ENCODE results near the gene HRH2. TPM values are rescaled to one million over a fixed set of nuclear protein-coding genes. Genes with fewer than 3 reads are reported as not detected.

Gene HRH2
- total and polyA plus RNA-seq, 7 donors = 0.17 to 7.0 (median 0.51) TPM

DNA sequence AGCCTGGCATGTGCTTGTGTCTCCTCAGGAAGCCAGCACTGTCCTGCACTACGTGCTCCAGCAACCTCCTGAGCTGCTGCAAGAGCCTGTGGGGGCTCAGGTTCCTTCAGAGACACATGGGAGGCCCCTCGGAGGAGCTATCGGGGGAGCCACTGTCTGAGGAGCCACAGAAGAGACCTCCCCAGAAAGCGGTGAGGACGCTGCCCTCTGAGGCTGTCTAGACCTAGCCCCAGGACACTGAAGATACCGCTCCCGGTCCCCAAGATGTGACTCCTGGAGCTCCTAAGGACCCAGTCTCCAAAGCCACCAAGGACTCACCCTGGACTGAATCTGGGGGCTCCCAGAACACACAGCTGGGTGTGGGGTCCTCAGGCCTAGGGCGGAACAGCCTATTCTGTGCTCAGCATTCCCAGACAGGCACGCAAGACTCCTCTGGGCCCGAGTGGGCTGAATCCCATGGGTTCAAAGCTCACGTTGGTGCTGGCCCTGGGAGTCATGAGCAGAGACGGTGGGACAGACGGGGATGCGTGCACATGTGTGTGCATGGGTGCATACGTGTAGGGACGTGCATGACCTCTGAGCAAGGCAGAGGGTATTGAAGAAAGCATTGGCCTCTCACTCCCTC lies 50.0 kb downstream of the HRH2 start:
- Histone ChIP-seq H3K27me3 (ENCODE audit: insufficient read depth in 3 of 3, low read length in 2 of 3) (peaks cover 0 to 4% (median 0%) of the 10 kb centered on the region in 3 donors), H3K9me3 (peaks cover 9% of the 10 kb centered on the region), H3K4me3 (no peak overlapping the region), H3K27ac (no peak overlapping the region), H3K36me3 (ENCODE audit: insufficient read depth in 1 of 2, low read depth in 1 of 2) (no peaks in the 10 kb centered on the region), H3K4me1 (no peaks in the 10 kb centered on the region)
- TF ChIP-seq, protein P1, sequence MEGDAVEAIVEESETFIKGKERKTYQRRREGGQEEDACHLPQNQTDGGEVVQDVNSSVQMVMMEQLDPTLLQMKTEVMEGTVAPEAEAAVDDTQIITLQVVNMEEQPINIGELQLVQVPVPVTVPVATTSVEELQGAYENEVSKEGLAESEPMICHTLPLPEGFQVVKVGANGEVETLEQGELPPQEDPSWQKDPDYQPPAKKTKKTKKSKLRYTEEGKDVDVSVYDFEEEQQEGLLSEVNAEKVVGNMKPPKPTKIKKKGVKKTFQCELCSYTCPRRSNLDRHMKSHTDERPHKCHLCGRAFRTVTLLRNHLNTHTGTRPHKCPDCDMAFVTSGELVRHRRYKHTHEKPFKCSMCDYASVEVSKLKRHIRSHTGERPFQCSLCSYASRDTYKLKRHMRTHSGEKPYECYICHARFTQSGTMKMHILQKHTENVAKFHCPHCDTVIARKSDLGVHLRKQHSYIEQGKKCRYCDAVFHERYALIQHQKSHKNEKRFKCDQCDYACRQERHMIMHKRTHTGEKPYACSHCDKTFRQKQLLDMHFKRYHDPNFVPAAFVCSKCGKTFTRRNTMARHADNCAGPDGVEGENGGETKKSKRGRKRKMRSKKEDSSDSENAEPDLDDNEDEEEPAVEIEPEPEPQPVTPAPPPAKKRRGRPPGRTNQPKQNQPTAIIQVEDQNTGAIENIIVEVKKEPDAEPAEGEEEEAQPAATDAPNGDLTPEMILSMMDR (IDR thresholded peaks at IDR 0.05) = no peak
- intact Hi-C loops (cut with DNase I) = no loop called here
- ATAC-seq = no peak
- DNase-seq = peak in 1 of 2 donors; percentile 38
- WGBS, 3 donors = 90 to 91% (median 90%) methylated on average over 16 of the region's 16 CpGs

DNA sequence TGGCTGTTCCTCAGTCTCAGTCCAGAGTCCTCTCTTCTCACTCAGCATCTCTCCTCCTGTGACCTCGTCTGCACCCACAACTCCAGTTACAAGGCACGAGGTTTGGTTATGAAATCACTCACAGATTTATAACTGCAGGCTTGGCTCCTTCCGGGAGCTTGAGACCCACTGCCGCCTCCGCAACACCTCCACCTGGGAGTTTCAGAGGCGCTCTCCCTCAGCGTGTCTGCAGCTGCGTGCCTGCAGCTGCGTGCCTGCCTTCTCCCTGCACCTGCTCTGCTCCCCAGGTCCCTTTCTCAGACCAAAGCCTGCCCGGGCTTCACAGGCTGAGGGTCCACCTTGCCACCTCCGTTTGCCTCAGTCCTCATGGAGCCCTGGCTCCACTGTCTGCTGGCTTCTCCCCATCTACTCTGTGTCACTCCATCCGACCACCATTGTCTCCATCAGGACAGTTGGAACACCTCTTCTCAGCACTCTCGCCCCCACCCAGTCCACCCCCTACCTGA lies 51.5 kb downstream of the HRH2 start:
- Histone ChIP-seq H3K4me1 (no peaks in the 10 kb centered on the region), H3K9me3 (no peaks in the 10 kb centered on the region), H3K27ac (no peak overlapping the region), H3K4me3 (no peak overlapping the region), H3K36me3 (ENCODE audit: insufficient read depth in 1 of 2, low read depth in 1 of 2) (no peaks in the 10 kb centered on the region), H3K27me3 (ENCODE audit: insufficient read depth in 3 of 3, low read length in 2 of 3) (peaks cover 0 to 8% (median 2%) of the 10 kb centered on the region in 3 donors)
- TF ChIP-seq, protein P1 (IDR thresholded peaks at IDR 0.05) = no peak
- intact Hi-C loops (cut with DNase I) = no loop called here
- WGBS, 3 donors = 61 to 72% (median 64%) methylated on average over 13 of the region's 13 CpGs
- peak in 1 of 2 donors; percentile 36 for DNase-seq
- ATAC-seq = peak in 1 of 4 donors; percentile 66

DNA sequence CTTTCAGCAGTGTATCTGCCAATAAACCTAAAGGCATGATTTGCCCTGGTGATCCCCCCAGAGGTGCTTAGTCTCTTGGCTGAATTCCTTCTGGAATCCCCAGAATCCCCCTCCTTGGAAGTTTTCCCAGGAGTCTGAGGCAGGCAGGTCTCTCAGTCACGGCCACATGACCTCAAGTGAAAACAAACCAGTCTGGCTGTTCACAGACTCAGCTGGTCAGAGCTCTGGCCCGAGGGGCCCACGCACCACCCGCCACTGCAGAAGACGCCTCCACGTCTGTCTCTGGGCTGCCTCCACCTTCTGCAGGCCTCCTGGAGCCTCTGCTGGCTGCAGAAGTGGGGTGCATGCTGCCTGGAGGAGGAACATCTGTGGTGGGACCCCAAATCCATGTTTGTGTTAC lies 52.5 kb downstream of the HRH2 start:
- H3K27me3 ChIP-seq (ENCODE audit: insufficient read depth in 3 of 3, low read length in 2 of 3) = peaks cover 0 to 8% (median 2%) of the 10 kb centered on the region in 3 donors
- DNase-seq (peak in 1 of 2 donors; percentile 41), ATAC-seq (no peak)
- TF ChIP-seq, protein P1 (IDR thresholded peaks at IDR 0.05) = no peak
- 34 to 68% (median 45%) methylated on average over 6 of the region's 6 CpGs for WGBS, 3 donors
- H3K36me3 ChIP-seq (ENCODE audit: insufficient read depth in 1 of 2, low read depth in 1 of 2) = no peaks in the 10 kb centered on the region
- H3K27ac ChIP-seq = no peak overlapping the region
- intact Hi-C loops (cut with DNase I) = no loop called here
- no peak overlapping the region for H3K4me3 ChIP-seq
- H3K9me3 ChIP-seq = no peaks in the 10 kb centered on the region
- H3K4me1 ChIP-seq = no peaks in the 10 kb centered on the region

DNA sequence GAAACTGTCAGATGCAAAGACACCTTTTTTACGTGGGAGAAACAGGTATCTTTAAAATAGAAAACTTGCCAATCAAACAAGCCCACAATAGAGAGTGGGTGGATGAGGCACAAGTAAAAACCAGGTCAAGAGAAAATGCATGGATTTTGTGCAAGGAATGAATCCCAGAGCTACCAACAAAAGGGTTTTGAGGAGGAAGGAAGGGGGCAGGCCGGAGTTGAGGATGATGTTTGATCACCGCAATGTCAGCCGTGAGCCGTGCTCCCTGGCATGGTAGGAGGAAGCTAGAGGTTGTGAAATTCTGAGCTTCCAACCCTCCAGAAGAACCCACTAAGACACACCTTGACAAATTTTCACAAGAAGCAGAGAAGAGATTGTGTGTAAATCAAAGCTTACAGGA lies 53.2 kb downstream of the HRH2 start:
- H3K36me3 ChIP-seq (ENCODE audit: insufficient read depth in 1 of 2, low read depth in 1 of 2) = no peaks in the 10 kb centered on the region
- no peak for ATAC-seq
- DNase-seq = no peak
- H3K27me3 ChIP-seq (ENCODE audit: insufficient read depth in 3 of 3, low read length in 2 of 3) = peaks cover 0 to 8% (median 2%) of the 10 kb centered on the region in 3 donors
- TF ChIP-seq, protein P1 (IDR thresholded peaks at IDR 0.05) = no peak
- H3K4me1 ChIP-seq = no peaks in the 10 kb centered on the region
- WGBS, 3 donors = 79 to 91% (median 82%) methylated on average over 5 of the region's 5 CpGs
- H3K27ac ChIP-seq = no peak overlapping the region
- intact Hi-C loops (cut with DNase I) = no loop called here
- no peaks in the 10 kb centered on the region for H3K9me3 ChIP-seq
- no peak overlapping the region for H3K4me3 ChIP-seq

Measured in psoas muscle (tissue), 8 donors.